Measurements from ENCODE around the gene RPS6KA4. TPM values are rescaled to one million over a fixed set of nuclear protein-coding genes. Genes with fewer than 3 reads are reported as not detected.
A peak's percentile ranks its signal among the peaks of the same experiment; 100 is the strongest.

The RPS6KA4 gene
- total RNA-seq, 2 experiments from 2014 or later, result 24.6 to 26.0 TPM

GRCh38 chr11:64379160-64379559 lies 20.2 kb downstream of the RPS6KA4 start:
- peaks cover 6% of the 10 kb centered on the region for H3K4me1 Mint-ChIP-seq (ENCODE audit: low read depth)
- no peaks in the 10 kb centered on the region for H3K27me3 Mint-ChIP-seq
- ATAC-seq (no peak), DNase-seq (no peak)
- no peak overlapping the region for H3K4me3 Mint-ChIP-seq
- no peaks in the 10 kb centered on the region for H3K36me3 Mint-ChIP-seq (ENCODE audit: low read depth)
- ChIA-PET POLR2A (interaction anchor here (1.2 kb wide), 1 partner anchor 19 kb away, joined by 3 read pairs; no protein-coding TSS in a partner anchor), CTCF (interaction anchor here (0.8 kb wide), 1 partner anchor 23 kb away, joined by 3 read pairs; no protein-coding TSS in a partner anchor)
- no peak for TF ChIP-seq CTCF (IDR thresholded peaks at IDR 0.05)
- no peak overlapping the region for H3K27ac Mint-ChIP-seq
- H3K9me3 Mint-ChIP-seq, result no peaks in the 10 kb centered on the region
- intact Hi-C loops (cut with micrococcal nuclease), result no loop called here

- CTCF ChIA-PET, result no interaction called here
- H3K4me1 Mint-ChIP-seq (ENCODE audit: low read depth), result peaks cover 6% of the 10 kb centered on the region
- H3K9me3 Mint-ChIP-seq, result no peaks in the 10 kb centered on the region
- no peak overlapping the region for H3K27ac Mint-ChIP-seq
- no peaks in the 10 kb centered on the region for H3K36me3 Mint-ChIP-seq (ENCODE audit: low read depth)
- no peak overlapping the region for H3K4me3 Mint-ChIP-seq
- ATAC-seq (no peak), DNase-seq (no peak)
- no peak for TF ChIP-seq CTCF (IDR thresholded peaks at IDR 0.05)
- intact Hi-C loops (cut with micrococcal nuclease), result no loop called here
- POLR2A ChIA-PET, result no interaction called here
- H3K27me3 Mint-ChIP-seq, result no peaks in the 10 kb centered on the region
Observed at GRCh38 chr11:64379817-64380709, 21.1 kb downstream of the RPS6KA4 start.

- H3K36me3 Mint-ChIP-seq (ENCODE audit: low read depth), result no peaks in the 10 kb centered on the region
- no peak for ATAC-seq
- POLR2A ChIA-PET, result no interaction called here
- H3K9me3 Mint-ChIP-seq, result no peaks in the 10 kb centered on the region
- CTCF ChIA-PET, result no interaction called here
- no peak for TF ChIP-seq CTCF (IDR thresholded peaks at IDR 0.05)
- intact Hi-C loops (cut with micrococcal nuclease), result no loop called here
- peaks cover 10% of the 10 kb centered on the region for H3K4me1 Mint-ChIP-seq (ENCODE audit: low read depth)
- H3K4me3 Mint-ChIP-seq, result no peak overlapping the region
- no peak overlapping the region for H3K27ac Mint-ChIP-seq
- no peak for DNase-seq
- no peaks in the 10 kb centered on the region for H3K27me3 Mint-ChIP-seq
Observed at GRCh38 chr11:64381350-64381749, 22.4 kb downstream of the RPS6KA4 start.

- no peaks in the 10 kb centered on the region for H3K36me3 Mint-ChIP-seq (ENCODE audit: low read depth)
- ChIA-PET POLR2A (no interaction called here), CTCF (no interaction called here)
- no peak overlapping the region for H3K4me3 Mint-ChIP-seq
- ATAC-seq, result no peak
- TF ChIP-seq CTCF (IDR thresholded peaks at IDR 0.05), result no peak
- intact Hi-C loops (cut with micrococcal nuclease), result no loop called here
- no peak overlapping the region for H3K27ac Mint-ChIP-seq
- no peak for DNase-seq
- H3K4me1 Mint-ChIP-seq (ENCODE audit: low read depth), result peaks cover 15% of the 10 kb centered on the region
- H3K9me3 Mint-ChIP-seq, result no peaks in the 10 kb centered on the region
- H3K27me3 Mint-ChIP-seq, result no peaks in the 10 kb centered on the region
Observed at GRCh38 chr11:64382047-64382446, 23.1 kb downstream of the RPS6KA4 start.

- CTCF ChIA-PET, result no interaction called here
- DNase-seq, result peak; percentile 37
- TF ChIP-seq CTCF (IDR thresholded peaks at IDR 0.05), result no peak
- H3K4me3 Mint-ChIP-seq, result no peak overlapping the region
- peak; percentile 45 for ATAC-seq
- H3K27me3 Mint-ChIP-seq, result no peaks in the 10 kb centered on the region
- POLR2A ChIA-PET, result no interaction called here
- H3K9me3 Mint-ChIP-seq, result no peaks in the 10 kb centered on the region
- intact Hi-C loops (cut with micrococcal nuclease), result no loop called here
- no peak overlapping the region for H3K27ac Mint-ChIP-seq
- no peaks in the 10 kb centered on the region for H3K36me3 Mint-ChIP-seq (ENCODE audit: low read depth)
- peaks cover 19% of the 10 kb centered on the region for H3K4me1 Mint-ChIP-seq (ENCODE audit: low read depth)
Observed at GRCh38 chr11:64382586-64382985, 23.6 kb downstream of the RPS6KA4 start.

Data from activated CD8-positive, alpha-beta T cell treated with anti-CD3 and anti-CD28 coated beads for 36 hours (primary cell).